ENCODE results near the gene GTPBP1.

GTPBP1 gene

DNA sequence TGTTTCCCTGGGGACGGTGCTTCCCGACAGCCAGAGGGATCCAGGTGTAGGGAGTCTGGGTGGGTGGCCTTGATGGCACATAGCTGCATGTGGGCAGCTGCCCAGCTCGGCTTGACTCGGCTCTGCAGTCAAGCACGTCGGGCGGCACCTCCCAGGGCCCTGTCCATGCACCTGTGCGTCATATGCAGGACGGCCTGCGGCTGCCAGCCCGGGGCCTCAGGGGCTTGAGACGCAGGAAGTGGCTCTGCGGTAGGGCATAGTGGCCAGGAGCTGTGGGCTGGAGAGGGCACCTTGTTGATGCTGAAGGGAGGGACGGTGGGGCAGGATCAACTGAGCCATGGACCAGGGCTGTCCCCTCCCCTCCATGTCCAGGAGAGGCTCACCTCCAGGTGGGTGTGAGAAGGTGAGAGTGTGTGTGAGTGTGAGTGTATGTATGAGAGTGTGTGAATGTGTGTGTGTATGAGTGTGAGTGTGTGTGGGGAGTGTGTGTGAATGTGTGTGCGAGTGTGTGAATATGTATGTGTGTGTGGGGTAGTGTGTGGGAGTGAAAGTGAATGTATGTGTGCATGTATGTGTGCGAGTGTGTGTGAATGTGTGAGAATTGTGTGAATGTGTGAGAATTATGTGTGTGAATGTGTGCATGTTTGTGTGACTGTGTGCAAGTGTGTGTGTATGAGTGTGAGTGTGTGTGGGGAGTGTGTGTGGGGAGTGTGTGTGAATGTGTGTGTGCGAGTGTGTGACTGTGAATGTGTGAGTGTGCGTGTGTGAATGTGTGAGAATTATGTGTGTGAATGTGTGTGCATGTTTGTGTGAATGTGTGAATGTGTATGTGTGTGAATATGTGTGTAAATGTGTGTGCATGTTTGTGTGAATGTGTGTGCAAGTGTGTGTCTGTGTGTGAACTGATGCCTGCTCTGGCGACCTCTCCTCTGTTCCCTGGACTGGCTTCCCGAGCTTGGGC, 55.7 kb downstream of the GTPBP1 start:
- no peak for DNase-seq

DNA sequence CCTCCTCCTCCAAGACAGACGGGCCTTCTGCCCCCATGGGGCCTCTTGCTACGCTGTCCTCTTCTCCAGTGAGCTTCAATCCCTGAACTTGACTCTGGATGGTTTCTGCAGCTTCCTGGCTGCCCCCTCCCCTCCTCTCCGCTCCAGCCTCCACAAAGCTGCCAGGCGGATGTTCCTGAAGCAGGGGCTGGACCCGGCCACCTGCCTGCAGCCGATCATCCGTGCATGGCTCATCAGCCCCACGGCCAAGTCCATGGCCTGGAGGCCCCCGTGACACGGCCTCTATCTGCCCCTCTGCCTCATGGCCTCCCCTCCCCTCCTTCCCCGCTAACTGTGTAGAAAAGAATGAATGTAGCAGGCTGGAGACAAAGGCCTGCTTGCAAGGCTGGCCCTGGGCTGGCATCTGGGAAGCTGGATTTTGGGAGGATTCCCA, 56.8 kb downstream of the GTPBP1 start:
- no peak for DNase-seq

DNA sequence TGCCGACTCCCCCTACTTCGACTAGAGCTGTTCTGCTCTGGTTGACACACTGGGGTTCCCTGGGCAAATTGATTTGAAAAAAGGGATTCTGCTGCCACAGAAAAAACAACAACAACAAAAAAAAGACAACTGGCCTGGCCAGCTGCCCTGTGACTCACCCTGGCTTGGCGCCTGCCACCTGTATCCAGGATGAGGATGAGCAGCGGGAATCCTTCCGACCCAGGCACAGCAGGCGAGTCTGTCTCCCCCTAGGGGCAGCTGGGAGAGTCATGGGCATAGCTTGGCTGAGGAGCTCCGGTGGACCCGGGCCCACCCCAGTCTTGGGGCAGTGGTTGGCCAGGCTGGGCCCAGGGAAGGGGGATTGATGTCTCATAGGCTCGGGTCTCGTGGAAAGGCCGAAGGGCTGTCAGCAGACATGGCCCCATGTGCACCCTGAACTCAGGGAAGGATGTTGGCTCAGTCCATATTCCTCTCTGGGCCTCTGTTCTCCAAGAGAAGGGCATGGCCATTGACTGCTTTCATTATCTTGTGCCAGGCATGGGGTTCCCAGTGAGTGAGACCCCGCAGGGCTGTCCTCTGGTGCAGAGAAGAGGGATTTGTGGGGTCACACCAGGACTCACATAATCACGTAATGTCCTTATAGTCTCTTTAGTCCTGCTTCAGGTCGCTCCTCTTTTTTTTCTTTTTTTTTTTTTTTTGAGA, 60.5 kb downstream of the GTPBP1 start:
- DNase-seq, result peak; percentile 55

DNA sequence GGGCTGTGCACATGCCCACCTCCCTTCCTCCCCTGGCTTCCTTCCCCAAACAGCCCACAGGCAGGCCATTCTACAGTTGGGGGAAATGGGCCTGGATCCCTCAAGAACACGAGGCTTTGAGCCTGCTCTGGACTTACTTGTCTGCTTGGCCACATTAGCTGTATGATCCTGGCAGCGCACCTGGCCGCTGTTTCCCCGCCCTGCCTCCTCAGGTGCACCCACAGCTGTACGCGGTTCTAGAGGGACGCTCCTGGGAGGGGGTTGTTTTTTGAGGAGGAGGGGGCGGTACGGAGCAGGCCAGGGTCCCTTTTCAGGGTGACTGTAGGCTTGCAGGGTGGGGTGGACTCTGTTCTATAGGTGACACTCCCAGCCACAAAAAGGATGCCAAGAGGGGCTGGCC, 61.6 kb downstream of the GTPBP1 start:
- DNase-seq, result no peak

DNA sequence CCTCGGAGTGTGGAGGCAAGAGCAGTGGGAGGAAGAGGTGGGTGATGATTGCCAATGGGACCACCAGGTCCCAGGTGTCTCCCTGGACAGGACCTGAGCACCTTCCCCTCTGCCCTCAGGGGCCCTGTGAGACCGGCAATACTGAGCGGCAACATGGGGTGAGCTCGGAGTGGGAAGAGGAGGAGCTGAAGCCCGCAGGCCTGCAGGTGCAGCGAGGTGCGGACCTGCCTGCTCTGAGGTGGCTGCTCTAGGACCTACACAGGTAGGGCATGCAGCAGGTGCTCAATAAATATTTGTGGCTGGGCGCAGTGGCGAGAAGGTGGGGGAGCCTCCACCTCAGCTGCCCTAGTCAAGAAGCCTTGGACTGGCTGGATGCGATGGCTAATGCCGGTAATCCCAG, 62.3 kb downstream of the GTPBP1 start:
- DNase-seq, result no peak

DNA sequence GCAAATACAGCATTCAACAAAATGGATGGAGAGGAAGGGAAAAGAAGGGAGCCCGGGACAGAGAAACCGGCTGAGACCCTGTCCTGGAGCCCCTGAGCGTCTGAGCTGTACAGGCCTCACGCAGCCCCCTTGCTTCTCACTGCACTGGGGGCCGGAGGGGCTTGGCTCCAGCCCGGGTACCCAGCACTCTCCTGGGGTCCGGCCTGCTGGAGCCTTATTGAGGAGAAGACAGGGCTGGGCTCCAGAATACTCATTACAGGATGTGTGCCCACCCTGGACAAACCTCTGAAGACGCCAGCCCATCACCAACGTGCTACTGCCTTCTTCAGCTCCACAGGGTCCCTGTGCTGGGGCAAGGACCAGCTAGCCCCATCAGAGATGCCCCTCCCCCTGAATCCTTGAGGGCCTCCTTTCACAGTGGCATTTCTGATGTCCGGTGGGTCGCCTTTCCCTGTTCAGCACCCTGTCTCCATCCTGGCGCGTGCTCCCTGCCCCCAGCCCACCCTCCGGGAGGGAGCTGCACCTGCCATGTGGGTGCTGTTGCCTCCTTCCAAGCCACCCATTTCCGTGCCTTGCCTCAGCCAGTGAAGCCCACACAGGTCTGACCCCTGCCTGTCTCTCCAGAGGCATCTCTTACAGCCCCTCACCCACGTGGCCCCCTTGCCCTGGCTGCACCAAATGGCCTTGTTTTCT, 64.7 kb downstream of the GTPBP1 start:
- no peak for DNase-seq

DNA sequence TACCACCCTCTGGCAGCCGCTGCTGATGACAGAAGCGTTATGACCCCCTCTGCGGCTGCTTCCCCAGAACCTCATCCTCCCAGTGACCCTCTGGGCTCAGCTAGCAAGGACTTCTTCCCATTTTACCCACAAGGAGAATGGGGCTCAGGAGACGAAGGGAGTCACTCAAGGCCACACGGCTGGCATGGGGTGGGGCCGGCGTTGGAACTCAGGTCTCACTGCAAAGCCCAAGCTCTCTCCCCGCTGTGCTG, 66.8 kb downstream of the GTPBP1 start:
- DNase-seq, result no peak

DNA sequence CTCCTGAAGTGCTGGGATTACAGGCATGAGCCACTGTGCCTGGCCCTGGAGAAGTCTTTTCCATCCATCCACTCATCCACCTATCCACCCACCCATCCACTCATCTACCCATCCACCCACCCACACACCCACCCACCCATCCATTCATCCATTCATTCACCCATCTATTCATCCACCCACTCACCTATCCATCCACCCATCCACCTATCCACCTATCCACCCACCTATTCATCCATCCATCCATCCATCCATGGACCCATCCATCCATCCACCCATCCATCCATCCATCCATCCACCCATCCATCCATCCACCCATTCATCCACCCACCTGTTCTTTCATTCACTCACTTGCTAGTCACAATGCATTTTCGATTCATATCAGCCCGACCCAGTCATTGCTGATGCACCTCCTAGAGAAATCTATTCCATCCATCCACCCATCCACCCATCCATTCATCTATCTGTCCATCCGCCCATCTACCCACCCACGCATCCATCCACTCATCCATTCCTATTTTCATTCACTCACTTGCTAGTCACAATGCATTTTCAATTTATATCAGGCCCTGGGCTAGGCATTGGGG, 67.7 kb downstream of the GTPBP1 start:
- no peak for DNase-seq

DNA sequence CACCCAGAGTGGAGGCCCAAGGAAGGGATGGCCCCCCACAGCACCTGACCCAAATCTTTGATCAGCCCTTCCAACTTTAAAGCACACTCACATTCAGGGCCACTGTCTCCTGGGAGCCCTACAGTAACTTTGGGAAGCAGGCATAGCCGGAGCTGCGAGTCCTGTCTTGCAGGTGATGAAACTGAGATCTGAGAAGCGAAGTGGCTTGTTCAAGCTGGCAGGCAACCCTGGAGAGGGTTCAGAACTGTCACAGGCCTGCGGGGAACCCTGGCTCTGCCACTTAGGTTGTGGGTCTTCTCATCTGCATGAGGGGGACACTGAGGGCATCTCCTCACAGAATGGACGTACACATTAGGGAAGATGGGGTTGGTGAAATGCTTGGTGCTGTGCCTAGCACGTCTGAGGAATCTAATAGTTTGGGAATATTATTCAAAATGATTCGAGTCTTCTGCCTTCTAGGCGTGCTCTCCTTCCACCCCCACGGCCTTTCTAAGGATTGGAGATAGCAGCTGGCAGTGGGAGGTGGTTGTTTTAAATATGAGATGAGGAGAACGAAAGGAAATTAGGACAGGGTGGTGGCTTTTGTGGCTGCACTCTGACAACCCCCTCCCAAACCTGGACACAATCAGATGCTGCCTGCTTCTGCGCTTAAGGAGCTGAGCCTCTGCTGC, 68.9 kb downstream of the GTPBP1 start:
- DNase-seq, result no peak

DNA sequence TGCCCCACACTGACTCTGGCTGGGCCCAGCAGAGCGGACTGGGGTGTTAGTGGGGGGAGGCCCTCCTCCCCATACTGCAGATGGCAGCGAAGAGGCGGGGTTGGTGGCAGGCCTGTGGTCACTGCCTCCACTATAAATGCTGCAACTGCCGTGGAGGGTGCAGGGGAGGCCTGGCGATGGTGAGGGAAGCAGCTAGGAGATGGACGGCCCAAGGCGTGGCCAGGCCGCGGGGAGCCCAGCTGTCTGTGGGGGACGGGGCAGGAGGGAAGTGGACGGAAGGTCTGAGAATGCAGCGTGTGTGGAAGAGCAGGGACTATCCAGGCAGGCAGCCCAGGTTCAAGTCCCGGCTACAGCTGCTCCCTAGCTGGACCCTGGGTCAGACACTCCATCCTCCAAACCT, 69.9 kb downstream of the GTPBP1 start:
- no peak for DNase-seq

DNA sequence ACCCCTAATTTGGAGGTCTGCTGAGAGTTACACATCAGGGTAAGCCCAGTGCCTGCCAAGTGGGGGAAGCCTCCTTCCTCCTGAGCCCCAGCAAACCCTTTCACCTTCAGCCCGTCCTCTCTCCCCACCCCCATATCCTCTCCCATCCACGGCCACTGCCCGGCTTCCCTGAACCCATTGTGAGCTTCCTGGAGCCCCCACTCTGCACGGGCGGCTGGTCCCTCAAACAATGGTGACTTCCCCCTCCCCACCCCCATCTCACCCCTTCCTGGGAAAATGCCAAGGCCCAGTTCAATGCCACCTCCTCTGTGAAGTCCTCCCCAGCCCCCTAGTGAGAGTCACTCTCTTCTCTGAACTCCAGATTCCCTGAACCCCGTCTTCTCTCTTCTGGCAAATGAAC, 70.3 kb downstream of the GTPBP1 start:
- no peak for DNase-seq

DNA sequence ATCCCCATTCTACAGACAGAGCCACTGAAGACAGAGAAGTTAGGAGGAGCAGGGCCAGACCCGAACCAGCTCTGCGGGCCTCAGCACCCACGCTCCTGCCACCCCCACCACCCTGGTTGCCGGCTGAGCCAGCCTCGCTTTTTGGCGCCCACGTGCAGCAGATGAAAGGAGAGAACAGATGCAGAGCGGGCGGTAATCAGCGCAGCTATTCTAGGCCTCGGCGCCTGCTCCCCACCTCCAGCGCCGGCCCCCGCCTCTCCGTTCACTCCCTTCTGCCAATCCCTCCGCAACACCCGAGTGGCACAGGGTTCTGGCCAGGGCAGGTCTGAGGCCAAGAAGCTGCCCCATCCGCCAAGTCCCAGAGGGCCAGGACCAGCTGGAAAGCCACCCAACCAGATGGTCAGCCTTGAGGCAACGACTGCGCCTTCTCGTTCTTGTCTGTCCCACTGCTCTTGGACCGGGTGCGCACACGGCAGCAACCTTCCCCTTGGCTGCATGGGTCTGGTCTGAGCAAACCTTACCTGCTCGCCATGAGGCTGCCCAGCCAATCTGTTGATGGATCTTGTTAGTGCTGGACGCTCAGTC, 71.4 kb downstream of the GTPBP1 start:
- no peak for DNase-seq

DNA sequence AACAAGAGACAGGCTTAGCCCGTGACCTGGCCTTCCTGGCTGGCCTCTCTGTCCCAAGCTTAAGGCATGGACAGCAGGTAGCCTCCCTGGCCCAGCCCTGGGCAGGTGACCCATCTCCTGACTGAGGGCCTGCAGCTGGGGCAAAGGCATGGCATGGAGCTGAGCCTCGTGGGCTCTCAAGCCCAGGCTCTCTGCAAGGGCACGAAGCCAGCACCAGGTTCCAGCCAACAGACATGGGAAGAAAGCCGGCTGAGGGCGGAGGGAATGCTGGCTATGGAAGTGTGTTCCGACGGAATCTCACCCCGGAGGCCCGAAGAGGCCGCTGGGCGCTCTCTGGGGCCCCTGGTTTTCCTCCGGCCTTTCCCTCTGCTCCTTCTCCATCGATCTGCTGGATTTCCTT, 75.3 kb downstream of the GTPBP1 start:
- DNase-seq, result no peak

DNA sequence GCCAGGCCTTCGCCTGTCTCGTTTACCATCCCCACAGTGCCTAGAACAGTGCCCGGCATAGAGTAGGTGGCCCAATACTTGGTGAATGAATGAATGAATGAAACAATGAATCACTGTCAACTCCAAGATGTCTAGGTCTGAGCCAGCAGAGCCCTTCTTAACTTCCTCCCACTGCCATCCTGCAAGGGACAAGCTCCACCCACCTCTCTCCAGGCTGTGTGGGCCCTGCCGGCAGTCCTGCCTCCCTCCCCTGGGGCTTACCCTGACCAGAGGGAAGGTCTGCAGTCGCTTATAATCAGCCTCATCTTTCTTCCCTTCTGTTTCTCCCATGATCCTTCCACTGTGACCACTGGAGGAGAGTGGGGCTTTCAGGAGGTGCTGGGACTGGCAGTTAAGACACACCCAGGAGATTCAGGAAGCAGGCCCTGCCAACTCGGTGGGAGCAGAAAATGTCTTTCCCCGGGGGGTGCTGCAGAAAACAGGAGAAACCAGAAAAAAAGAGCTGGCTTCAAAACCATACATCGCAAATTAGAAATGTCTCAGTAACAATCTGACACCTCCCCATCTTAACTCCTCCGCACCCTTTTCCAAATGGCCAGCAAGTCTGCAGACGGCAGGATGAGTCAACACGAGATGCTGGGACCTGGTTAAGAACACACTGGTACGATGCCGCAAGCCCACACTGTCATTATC, 76.8 kb downstream of the GTPBP1 start:
- peak; percentile 57 for DNase-seq

Data from hematopoietic multipotent progenitor cell treated with erythropoietin and hydrocortisone succinate and interleukin-3 and kit ligand, for 6 days (in vitro differentiated cells).